SK-MEL-5 (cell line): ENCODE measurements around the gene FIZ1. TPM values are rescaled to one million over a fixed set of nuclear protein-coding genes. Genes with fewer than 3 reads are reported as not detected.

Experiments
- DNase-seq: peaks from one replicate; pipeline ENCODE4 v3.0.0-alpha.2; 2016; ENCODE audit warnings: low read depth, low spot score
- in situ Hi-C: cut with HindIII; loops from 2 replicates; pipeline ENCODE4 v1.10.0; 2016; ENCODE audit warnings: low sequenced_read_pairs, high pct_unique_total_duplicates, low pct_unique_long_range_greater_than_20kb
- total RNA-seq: library from RNA; depleted of rRNA; stranded (reverse); fragments of >200 nt; shearing (Covaris generic); gene quantifications from 2 replicates; pipeline ENCODE4 v1.2.3, GENCODE V29; 2014

The FIZ1 gene
- total RNA-seq, 1 experiment from 2014 or later = 1.9 TPM

DNA sequence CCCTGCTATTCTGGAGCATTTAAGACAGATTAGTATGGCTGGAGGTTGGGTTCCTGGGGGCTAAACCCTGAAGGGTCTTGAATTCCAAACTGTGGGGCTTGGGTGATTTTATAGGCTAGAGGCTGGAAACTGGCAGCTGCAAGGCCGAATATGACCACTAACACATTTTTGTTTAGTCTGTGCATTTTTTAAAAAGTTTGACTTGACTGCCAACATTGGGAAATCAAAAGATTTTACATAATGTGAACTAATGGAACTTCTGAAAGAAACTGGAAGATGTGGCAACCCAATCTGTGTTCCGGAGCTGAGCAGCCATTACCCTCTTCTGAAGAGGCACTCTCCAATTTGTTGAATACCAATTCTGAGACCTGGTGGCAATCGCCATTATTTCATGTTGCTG, 20.0 kb upstream of the FIZ1 start:
- in situ Hi-C loops = no loop called here
- DNase-seq = no peak

DNA sequence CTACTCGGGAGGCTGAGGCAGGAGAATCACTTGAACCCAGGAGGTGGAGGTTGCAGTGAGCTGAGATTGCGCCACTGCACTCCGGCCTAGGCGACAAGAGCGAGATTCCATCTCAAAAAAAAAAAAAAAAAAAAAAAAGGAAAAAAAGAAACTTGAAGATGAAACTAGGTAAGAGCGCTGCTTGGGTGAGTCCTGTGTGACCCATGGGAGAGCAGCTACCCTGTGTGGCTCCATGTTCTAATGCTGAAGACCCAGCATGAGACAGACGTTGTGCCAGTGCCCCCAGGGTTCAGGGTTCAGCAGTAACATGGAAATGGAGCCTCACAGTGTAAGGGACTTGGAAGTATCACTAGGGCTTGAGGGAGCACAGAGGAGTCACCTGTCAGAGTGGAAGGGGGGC, 19.1 kb upstream of the FIZ1 start:
- in situ Hi-C loops = no loop called here

DNA sequence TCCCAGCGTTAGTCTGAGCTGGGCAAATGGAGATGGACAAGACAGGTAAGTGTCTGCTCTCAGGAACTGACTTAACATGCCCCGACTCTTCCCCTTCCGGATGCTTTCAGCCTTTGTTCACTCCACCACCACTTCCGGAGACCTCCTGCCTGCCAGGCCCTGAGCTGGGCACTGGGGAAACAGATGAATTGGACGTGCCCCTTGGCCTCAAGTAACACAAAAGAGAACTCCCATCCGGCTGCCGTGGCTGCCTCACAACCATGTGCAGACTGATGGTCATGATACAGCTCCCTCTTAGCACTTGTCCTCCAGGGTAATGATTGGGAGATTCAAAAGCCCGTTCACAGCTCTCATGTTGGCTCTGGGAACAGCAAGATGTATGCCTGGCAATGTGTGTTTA, 18.1 kb upstream of the FIZ1 start:
- DNase-seq = no peak
- in situ Hi-C loops = no loop called here

More for the DNA sequence above, 19.1 kb upstream of the FIZ1 start:
- DNase-seq = no peak

DNA sequence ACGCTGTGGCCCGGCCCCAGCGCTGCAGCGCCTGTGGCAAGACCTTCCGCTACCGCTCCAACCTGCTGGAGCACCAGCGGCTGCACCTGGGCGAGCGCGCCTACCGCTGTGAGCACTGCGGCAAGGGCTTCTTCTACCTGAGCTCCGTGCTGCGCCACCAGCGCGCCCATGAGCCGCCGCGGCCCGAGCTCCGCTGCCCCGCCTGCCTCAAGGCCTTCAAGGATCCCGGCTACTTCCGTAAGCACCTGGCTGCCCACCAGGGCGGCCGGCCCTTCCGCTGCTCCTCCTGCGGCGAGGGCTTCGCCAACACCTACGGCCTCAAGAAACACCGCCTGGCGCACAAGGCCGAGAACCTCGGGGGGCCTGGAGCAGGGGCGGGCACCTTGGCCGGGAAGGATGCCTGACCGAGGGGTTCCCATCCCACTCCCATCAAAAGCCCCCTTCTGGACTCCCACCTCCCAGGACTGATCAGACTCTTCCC, 17.1 kb upstream of the FIZ1 start:
- in situ Hi-C loops = no loop called here
- DNase-seq = no peak

DNA sequence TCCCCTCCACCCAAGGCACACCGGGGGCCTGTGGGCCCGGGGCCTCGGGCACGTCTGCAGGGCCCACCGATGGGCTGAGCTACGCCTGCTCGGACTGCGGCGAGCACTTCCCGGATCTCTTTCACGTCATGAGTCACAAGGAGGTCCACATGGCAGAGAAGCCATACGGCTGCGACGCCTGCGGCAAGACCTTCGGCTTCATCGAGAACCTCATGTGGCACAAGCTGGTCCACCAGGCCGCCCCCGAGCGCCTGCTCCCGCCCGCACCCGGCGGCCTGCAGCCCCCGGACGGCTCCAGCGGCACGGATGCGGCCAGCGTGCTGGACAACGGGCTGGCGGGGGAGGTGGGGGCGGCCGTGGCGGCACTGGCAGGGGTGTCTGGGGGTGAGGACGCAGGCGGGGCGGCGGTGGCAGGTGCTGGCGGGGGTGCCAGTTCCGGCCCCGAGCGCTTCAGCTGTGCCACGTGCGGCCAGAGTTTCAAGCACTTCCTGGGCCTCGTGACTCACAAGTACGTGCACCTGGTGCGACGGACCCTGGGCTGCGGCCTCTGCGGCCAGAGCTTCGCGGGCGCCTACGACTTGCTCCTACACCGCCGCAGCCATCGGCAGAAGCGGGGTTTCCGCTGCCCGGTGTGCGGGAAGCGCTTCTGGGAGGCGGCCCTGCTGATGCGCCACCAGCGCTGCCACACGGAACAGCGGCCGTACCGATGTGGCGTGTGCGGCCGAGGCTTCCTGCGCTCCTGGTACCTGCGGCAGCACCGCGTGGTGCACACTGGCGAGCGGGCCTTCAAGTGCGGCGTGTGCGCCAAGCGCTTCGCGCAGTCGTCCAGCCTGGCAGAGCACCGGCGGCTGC, 16.5 kb upstream of the FIZ1 start:
- in situ Hi-C loops = no loop called here
- no peak for DNase-seq

DNA sequence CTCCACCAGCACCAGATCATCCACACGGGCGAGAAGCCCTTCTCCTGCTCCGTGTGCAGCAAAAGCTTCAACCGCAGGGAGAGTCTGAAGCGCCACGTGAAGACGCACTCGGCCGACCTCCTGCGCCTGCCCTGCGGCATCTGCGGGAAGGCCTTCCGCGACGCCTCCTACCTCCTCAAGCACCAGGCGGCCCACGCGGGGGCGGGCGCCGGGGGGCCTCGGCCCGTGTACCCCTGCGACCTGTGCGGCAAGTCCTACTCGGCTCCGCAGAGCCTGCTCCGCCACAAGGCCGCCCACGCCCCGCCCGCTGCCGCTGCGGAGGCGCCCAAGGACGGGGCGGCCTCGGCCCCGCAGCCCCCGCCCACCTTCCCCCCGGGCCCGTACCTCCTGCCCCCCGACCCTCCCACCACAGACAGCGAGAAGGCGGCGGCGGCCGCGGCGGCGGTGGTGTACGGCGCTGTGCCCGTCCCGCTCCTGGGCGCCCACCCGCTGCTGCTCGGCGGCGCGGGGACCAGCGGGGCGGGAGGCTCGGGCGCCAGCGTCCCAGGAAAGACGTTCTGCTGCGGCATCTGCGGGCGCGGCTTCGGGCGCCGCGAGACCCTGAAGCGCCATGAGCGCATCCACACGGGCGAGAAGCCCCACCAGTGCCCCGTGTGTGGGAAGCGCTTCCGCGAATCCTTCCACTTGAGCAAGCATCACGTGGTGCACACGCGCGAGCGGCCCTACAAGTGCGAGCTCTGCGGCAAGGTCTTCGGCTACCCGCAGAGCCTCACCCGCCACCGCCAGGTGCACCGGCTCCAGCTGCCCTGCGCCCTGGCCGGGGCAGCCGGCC, 15.6 kb upstream of the FIZ1 start:
- in situ Hi-C loops = no loop called here
- DNase-seq = no peak

DNA sequence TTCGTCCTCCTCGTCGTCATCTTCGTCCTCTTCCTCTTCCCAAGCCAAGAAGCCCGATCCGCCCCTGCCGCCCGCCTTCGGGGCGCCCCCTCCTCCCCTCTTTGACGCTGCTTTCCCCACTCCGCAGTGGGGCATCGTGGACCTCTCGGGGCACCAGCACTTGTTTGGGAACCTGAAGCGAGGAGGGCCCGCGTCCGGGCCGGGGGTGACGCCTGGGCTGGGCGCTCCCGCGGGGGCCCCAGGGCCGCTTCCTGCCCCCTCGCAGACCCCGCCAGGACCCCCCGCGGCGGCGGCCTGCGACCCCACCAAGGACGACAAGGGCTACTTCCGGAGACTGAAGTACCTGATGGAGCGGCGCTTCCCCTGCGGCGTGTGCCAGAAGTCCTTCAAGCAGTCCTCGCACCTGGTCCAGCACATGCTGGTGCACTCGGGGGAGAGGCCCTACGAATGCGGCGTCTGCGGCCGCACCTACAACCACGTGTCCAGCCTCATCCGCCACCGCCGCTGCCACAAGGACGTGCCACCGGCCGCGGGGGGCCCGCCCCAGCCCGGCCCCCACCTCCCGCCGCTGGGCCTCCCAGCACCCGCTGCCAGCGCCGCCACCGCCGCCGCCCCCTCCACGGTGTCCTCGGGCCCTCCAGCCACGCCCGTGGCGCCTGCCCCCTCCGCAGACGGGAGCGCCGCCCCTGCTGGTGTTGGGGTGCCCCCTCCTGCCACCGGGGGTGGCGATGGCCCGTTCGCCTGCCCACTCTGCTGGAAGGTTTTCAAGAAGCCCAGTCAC, 14.8 kb upstream of the FIZ1 start:
- no peak for DNase-seq
- in situ Hi-C loops = no loop called here

DNA sequence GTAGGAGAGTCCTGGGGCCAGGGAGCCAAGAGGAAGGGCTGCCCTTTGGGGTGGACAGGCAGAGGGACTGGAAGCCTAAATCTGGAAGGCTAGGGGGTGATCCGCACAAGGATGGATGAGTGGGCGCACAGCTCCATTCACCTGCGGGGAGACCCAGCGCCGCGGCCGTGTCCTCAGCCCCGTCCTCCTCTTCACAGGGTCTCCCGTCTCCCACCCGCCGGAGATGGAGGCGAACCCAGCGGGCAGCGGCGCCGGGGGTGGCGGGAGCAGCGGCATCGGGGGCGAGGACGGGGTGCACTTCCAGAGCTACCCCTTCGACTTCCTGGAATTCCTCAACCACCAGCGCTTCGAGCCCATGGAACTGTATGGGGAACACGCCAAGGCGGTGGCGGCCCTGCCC, 14.1 kb upstream of the FIZ1 start:
- in situ Hi-C loops = no loop called here
- no peak for DNase-seq

DNA sequence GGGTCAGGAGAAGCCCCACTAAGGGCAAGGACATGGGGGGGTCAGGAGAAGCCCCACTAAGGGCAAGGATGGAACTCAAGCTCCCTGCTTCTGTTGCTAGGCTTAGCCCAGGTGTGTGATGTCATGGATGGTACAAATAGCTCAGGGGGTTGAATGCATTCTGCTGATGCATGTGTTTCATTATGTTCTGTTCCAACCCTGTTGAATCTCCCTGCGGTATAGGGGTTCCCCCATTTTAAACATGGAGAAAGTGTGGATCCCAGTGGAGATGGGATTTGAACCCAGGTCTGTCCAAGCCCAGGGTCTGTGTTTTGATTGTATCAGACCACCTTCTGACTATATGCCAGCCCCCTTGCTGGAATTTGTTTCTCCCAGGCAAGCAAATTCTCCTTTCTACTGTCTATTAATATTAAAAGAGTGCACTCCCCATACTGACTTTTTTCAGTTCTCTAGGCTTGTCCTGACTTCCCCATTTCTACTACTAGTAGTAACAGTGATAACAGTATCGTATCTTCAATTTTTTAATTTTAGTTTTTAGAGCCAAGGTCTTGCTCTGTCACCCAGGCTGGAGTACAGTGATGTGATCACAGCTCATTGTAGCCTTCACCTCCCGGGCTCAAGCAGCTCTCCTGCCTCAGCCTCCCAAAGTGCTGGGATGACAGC, 12.8 kb upstream of the FIZ1 start:
- no peak for DNase-seq
- in situ Hi-C loops = no loop called here

DNA sequence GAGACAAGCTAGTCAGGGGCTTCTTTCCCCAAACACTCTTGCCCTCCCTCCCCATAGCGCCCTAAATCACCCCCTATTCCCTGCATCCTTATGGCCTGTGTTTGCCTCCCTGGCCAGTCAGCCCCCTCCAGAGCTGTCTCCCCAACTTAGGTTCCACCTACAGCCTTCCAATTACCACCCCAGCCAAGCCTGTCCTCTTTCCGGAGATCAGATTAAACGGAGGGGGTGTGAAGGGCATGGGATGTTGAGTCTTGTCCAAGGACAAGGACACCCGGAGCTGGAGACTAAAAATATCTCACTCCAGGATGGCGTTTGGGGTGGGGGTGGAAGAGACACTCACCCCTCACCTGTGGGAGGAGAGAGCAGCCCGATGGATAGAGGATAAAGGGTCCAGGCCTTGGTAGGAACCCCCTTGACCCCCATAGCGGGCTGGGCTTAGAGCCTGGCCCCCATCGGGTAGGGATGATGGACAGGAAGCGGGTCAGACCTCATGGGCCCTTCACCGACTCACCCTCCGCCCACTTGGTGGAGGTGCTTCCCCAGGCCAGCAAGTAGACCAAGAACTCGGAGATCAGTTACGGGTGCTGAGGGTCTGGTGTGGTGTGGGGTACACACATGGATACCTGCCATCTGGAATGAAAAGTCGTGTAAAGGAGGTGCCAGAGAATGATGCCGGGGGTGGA, 12.1 kb upstream of the FIZ1 start:
- in situ Hi-C loops = no loop called here
- DNase-seq = no peak

DNA sequence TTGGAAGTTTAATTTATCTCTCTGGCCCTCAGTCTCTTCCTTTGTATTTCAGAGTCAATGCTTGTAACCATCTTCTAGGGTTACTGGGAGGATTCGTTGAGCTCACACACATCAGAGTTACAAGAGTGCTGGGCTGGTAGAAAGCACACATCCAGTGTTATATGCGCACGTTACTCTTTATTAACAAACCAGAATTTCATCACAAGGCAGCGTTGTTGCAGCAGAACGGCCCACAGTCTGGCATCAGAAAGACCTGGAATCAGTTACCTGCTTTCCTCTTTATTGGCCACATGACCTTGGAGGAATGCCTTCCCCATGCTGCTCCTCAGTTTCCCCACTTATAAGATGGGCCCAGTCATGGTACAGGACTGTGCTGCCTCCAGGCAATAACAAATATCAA, 10.0 kb upstream of the FIZ1 start:
- in situ Hi-C loops = no loop called here
- no peak for DNase-seq

DNA sequence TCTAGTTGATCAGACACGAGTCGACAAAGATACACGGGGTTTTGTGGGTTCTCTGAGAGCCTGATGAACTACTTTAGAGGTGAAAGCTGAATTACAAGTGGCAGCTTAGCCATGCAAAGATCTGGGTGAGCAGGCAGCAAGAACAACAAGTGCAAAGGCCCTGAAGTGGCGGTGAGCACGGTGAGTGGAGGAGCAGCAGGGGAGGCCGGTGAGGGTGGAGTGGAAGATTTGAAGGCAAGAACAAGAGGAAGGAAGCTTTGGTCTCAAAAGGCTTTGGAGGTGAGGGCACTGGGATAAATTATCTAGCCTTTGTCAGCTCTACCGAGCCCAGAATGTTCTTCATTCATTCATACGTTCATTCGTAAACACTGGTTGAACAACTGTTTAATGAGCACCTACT, 7.5 kb upstream of the FIZ1 start:
- no peak for DNase-seq
- in situ Hi-C loops = no loop called here

DNA sequence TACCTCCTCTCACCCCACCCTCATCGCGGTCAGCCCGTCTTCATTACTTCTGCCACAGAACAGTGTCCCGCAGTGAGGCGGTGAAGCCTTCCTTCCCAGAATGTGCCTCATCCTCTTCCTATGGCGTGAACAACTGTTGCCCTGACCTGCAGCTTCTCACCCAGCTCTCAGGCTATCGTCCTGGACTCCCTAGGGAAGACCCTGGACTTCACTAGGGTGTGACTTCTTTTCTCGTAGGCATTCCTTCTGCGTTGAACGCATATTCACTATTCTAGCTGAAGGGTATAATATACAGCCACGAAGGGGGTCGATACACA, 7.1 kb upstream of the FIZ1 start:
- no peak for DNase-seq
- in situ Hi-C loops = no loop called here

DNA sequence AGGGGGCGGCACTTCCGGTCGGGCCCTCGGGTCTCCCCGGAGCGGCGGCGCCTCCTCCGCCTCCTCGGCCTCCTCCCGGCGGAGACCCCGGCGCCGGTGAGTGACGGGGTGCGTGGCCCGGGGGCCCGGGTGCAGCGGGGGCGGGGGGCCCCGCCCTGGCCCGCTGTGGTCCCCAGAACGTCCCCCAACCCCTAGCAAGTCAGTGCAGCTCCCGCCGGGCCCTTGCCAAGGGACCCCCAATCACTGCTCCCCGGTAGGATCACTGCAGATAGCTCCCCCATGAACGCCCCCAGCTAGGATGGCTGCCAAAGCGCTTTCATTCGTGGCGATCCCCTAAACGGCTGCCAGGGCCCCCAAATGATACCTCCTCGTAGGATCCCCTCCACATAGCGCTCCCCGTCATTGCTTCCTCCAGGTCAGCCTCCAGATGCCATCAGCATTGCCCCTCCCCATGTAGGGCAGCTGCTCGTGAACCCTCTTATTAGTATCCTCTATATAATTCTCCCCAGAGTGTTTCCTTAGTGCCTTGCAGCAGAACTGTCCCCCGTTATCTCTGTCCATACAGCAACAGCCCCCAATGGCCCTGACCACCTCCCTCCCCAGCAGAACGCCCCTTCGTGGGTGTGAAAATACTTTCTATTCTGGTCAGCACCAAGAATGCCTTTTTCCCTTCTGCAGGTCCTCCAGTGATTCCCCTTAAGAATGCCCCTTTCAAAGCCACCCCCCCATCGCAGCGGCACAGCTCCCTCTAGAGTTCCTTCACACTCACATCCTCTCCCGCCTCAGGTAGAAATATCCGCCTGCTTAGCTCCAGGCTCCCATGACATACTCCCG, 6.5 kb upstream of the FIZ1 start, which contains the start of gene ZNF865:
Gene ZNF865, plus strand, starts transcription at position 11 of the 834 bp plus-strand sequence. CDS start 7,972 bp downstream, outside the sequence.
- peak; percentile 82 for DNase-seq
- in situ Hi-C loops = no loop called here

DNA sequence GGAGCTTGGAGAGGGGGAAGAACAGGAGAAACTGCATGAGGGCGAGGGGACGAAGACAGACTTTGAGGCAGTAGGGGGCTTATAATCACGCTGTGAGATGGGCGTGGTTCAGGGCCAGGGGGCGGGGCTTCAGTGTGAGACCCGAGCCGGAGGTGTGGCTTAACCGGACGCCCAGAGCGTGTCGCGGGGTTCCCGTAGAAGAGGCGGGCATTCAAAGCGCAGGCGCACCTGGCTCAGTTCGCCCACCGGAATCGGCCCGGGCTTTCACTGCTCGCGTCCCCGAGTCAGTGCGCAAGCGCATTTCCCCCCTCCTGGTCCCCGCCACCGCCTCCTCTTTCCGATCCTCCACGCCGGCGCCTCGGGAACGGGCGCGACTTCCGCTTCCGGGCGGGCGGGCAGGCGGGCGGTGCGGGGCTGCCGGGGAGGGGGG, 5.9 kb upstream of the FIZ1 start:
- DNase-seq = peak; percentile 97
- in situ Hi-C loops = no loop called here

DNA sequence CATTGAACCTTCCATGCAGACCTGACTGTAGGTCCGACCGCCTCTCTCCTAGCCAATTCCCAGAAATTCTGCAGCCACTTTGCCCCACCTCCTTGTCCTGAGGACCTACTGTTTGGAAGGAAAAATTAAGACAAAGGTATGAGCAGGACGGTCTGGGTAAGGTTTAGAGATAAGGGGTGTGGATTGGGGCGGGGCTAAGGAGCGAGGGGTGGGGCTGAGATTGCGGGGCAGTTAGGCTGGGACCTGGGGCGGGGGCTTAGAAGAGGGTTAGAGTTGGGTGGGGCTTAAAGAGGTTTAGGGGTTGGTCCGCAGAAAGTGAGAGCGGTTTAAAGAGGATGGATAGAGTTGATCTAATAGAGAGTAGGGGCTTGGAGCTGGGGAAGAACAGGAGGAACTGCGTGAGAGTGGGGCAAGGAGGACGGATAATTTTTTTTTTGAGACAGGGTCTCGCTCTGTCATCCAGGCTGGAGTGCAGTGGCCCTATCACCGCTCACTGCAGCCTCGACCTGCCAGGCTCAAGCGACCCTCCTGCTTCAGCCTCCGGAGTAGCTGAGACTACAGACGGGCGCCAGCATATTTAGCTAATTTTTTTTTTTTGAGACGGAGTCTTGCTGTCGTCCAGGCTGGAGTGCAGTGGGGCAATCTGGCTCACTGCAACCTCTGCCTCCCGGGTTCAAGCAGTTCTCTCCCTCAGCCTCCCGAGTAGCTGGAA, 4.4 kb upstream of the FIZ1 start:
- no peak for DNase-seq
- in situ Hi-C loops = no loop called here
